HCT116 (cell line): Measurements from ENCODE around the gene SLC12A7. TPM values are rescaled to one million over a fixed set of nuclear protein-coding genes. Genes with fewer than 3 reads are reported as not detected.

Experiments used
- ATAC-seq: fragments of 200-7000 bp; cut with Tn5 transposase; 2 replicates; pipeline ENCODE4 v1.9.1; 2020; ENCODE audit warnings: mild to moderate bottlenecking, moderate library complexity
- BruUV-seq: library from RNA; stranded (reverse); fragments of 400-500 nt; replicated peaks from 2 replicates; lab custom pipeline; 2021; lab: Mats Ljungman, UMichigan
- CTCF ChIA-PET: fragments of 300-600 bp; sonication (Branson Sonifier 250); formaldehyde crosslinking; loops from one replicate; lab custom pipeline; 2021; ENCODE audit warnings: antibody characterized with exemption; lab: Charles Lee
- POLR2A ChIA-PET: fragments of 300-600, 350-600 bp; sonication (Branson Sonifier 250); formaldehyde crosslinking; loops from one replicate; lab custom pipeline; 2021; ENCODE audit warnings: antibody characterized with exemption; lab: Charles Lee
- RAD21 ChIA-PET, 2 experiments: fragments of 300-600 bp; sonication (Branson Sonifier 250); formaldehyde crosslinking; loops; one replicate each; lab custom pipeline; 2023; ENCODE audit warnings: low total read pairs in 2 of 2; ENCODE audit not compliant: uncharacterized antibody in 2 of 2, unreplicated experiment in 2 of 2, low non-redundant PET in 1 of 2; lab: Charles Lee
- DNase-seq: peaks from one replicate; pipeline ENCODE4 v3.0.0-alpha.2; 2010; ENCODE audit warnings: low read depth, low spot score
- H2AFZ ChIP-seq: fragments of 200-600 bp; shearing (Covaris generic), sonication (generic); 2 replicates; pipeline ENCODE4 v1.6.1; 2017; ENCODE audit warnings: low read depth, mixed run types, mixed read lengths, antibody characterized with exemption, low read length; ENCODE audit not compliant: poor library complexity, severe bottlenecking
- H3K27ac ChIP-seq: 2 replicates; pipeline ENCODE4 v1.5.1; 2012; ENCODE audit warnings: low read depth, low read length
- H3K27me3 ChIP-seq: fragments of 200-600 bp; sonication (generic); 2 replicates; pipeline ENCODE4 v1.6.1; 2016; ENCODE audit warnings: mixed run types, low read length, mixed read lengths; ENCODE audit not compliant: insufficient read depth
- H3K36me3 ChIP-seq, 2 experiments: fragments of 200-500 bp in 1 of 2; fragments of 200-600 bp in 1 of 2; sonication (Bioruptor generic) in 1 of 2; sonication (generic) in 1 of 2; 2 replicates each; pipeline versions ENCODE4 v1.5.1 to v1.6.1; 2014 to 2016; ENCODE audit warnings: low read length in 2 of 2, inconsistent platforms in 1 of 2, mixed read lengths in 1 of 2, mixed run types in 1 of 2; ENCODE audit not compliant: insufficient read depth in 2 of 2, control insufficient read depth in 1 of 2
- H3K4me1 ChIP-seq, 2 experiments: fragments of 200-600 bp in 1 of 2; sonication (generic) in 1 of 2; 2 replicates each; pipeline versions ENCODE4 v1.5.1 to v1.6.1; 2012 to 2017; ENCODE audit warnings: low read length in 2 of 2, inconsistent platforms in 1 of 2, mild to moderate bottlenecking in 1 of 2, mixed read lengths in 1 of 2, mixed run types in 1 of 2, moderate library complexity in 1 of 2; ENCODE audit not compliant: insufficient read depth in 2 of 2, control insufficient read depth in 1 of 2
- H3K4me2 ChIP-seq: fragments of 200-600 bp; sonication (generic); 2 replicates; pipeline ENCODE4 v1.6.1; 2017; ENCODE audit warnings: mixed run types, low read length, mixed read lengths
- H3K4me3 ChIP-seq, 2 experiments: fragments of 200-600 bp in 1 of 2; sonication (generic) in 1 of 2; replicated peaks in 1 of 2; 2 replicates each; pipeline ENCODE4 v1.5.1; 2011 to 2016; ENCODE audit warnings: low read length in 2 of 2, control low read depth in 1 of 2, low read depth in 1 of 2, mild to moderate bottlenecking in 1 of 2, mixed read lengths in 1 of 2, mixed run types in 1 of 2
- H3K79me2 ChIP-seq: fragments of 200-600 bp; sonication (generic); 2 replicates; pipeline ENCODE4 v1.6.1; 2017; ENCODE audit warnings: mild to moderate bottlenecking, mixed run types, low read length, moderate library complexity, mixed read lengths; ENCODE audit not compliant: insufficient read depth
- H3K9ac ChIP-seq: fragments of 200-600 bp; sonication (generic); 2 replicates; pipeline ENCODE4 v1.6.1; 2016; ENCODE audit warnings: low read length, mixed read lengths
- H3K9me2 ChIP-seq: fragments of 200-600 bp; sonication (generic), shearing (Covaris generic); 2 replicates; pipeline ENCODE4 v1.6.1; 2017; ENCODE audit warnings: mixed run types, mild to moderate bottlenecking, moderate library complexity; ENCODE audit not compliant: insufficient read depth
- H3K9me3 ChIP-seq, 2 experiments: fragments of 200-500 bp in 1 of 2; fragments of 200-600 bp in 1 of 2; sonication (Bioruptor generic) in 1 of 2; sonication (generic) in 1 of 2; 2 replicates each; pipeline ENCODE4 v1.6.1; 2014 to 2017; ENCODE audit warnings: low read length in 2 of 2, mixed read lengths in 2 of 2, inconsistent platforms in 1 of 2, low read depth in 1 of 2, mild to moderate bottlenecking in 1 of 2, mixed run types in 1 of 2, moderate library complexity in 1 of 2; ENCODE audit not compliant: control insufficient read depth in 1 of 2, insufficient read depth in 1 of 2
- H4K20me1 ChIP-seq: fragments of 200-600 bp; sonication (generic), shearing (Covaris generic); 2 replicates; pipeline ENCODE4 v1.6.1; 2017; ENCODE audit warnings: mixed run types, mild to moderate bottlenecking, moderate library complexity; ENCODE audit not compliant: insufficient read depth
- ATF3 ChIP-seq: IDR thresholded peaks from 2 replicates; pipeline ENCODE4 v1.6.1; 2012
- CBX3 ChIP-seq: IDR thresholded peaks from 2 replicates; pipeline ENCODE4 v1.6.1; 2012; ENCODE audit warnings: low read depth
- CTCF ChIP-seq, 3 experiments: fragments of 200-600 bp in 1 of 3; sonication (generic) in 1 of 3; IDR thresholded peaks in 2 of 3; conservative IDR thresholded peaks in 1 of 3; 2 replicates each; pipeline ENCODE4 v1.5.1; 2012 to 2017; ENCODE audit warnings: low read depth in 2 of 3, low read length in 2 of 3, antibody characterized with exemption in 1 of 3, borderline replicate concordance in 1 of 3, control low read depth in 1 of 3, mild to moderate bottlenecking in 1 of 3, mixed read lengths in 1 of 3, mixed run types in 1 of 3, moderate library complexity in 1 of 3; ENCODE audit not compliant: insufficient read depth in 1 of 3
- EZH2phosphoT487 ChIP-seq: fragments of 200-600 bp; IDR thresholded peaks from 2 replicates; pipeline ENCODE4 v1.6.1; 2018; ENCODE audit warnings: antibody characterized with exemption, borderline replicate concordance
- FOSL1 ChIP-seq: IDR thresholded peaks from 2 replicates; pipeline ENCODE4 v1.6.1; 2012; ENCODE audit warnings: low read depth
- MAX ChIP-seq: IDR thresholded peaks from 2 replicates; pipeline ENCODE4 v1.6.1; 2012
- POLR2A ChIP-seq: IDR thresholded peaks from 2 replicates; pipeline ENCODE4 v1.7.0; 2011; ENCODE audit warnings: borderline replicate concordance; ENCODE audit not compliant: insufficient read depth, insufficient read length; ENCODE audit errors: extremely low read depth
- REST ChIP-seq: IDR thresholded peaks from 2 replicates; pipeline ENCODE4 v1.6.1; 2012; ENCODE audit warnings: low read depth
- SIN3A ChIP-seq: IDR thresholded peaks from 2 replicates; pipeline ENCODE4 v1.6.1; 2012; ENCODE audit warnings: low read depth
- SP1 ChIP-seq: IDR thresholded peaks from 2 replicates; pipeline ENCODE4 v1.6.1; 2012; ENCODE audit warnings: low read depth
- TCF7L2 ChIP-seq: IDR thresholded peaks from 2 replicates; pipeline ENCODE4 v1.7.0; 2011; ENCODE audit warnings: borderline replicate concordance, inconsistent platforms; ENCODE audit not compliant: insufficient read depth, insufficient read length; ENCODE audit errors: extremely low read depth
- YY1 ChIP-seq: IDR thresholded peaks from 2 replicates; pipeline ENCODE4 v1.6.1; 2011; ENCODE audit warnings: low read length, low read depth, moderate library complexity, mild to moderate bottlenecking; ENCODE audit not compliant: insufficient replicate concordance; ENCODE audit errors: extremely low read depth
- intact Hi-C: fragments of 100-400 bp; cut with micrococcal nuclease; formaldehyde crosslinking; loops from 2 replicates; pipeline ENCODE4 v1.10.0; 2022
- total RNA-seq: library from RNA; stranded (reverse); gene quantifications from one replicate; pipeline ENCODE4 v1.2.1, GENCODE V29; 2021; ENCODE audit not compliant: unreplicated experiment

SLC12A7 gene
- total RNA-seq, 1 experiment from 2014 or later = 29.6 TPM

GRCh38 chr5:1032011-1032410, 79.9 kb downstream of the SLC12A7 start (continued):
- no peak for TF ChIP-seq CTCF (IDR thresholded peaks at IDR 0.05 in 2 of 3, conservative IDR thresholded peaks at IDR 0.05 in 1 of 3; ENCODE audit: borderline replicate concordance in 1 of 3, insufficient read depth in 1 of 3, low read depth in 2 of 3, low read length in 2 of 3)
- TF ChIP-seq POLR2A = no peak

- intact Hi-C loops = no loop called here
- no peak for DNase-seq
- no peak for TF ChIP-seq SP1
- no peak for TF ChIP-seq CBX3
- no peak for TF ChIP-seq SIN3A
- TF ChIP-seq YY1 = no peak
- TF ChIP-seq TCF7L2 = no peak
- TF ChIP-seq FOSL1 = no peak
- no peak for TF ChIP-seq MAX
- no peak for TF ChIP-seq EZH2phosphoT487
- no peak for TF ChIP-seq ATF3
- TF ChIP-seq REST = no peak
- Histone ChIP-seq H3K27me3 (no peaks in the 10 kb centered on the region), H3K36me3 (no peaks in the 10 kb centered on the region), H3K4me3 (no peak overlapping the region), H3K9me3 (no peaks in the 10 kb centered on the region), H3K4me1 (no peaks in the 10 kb centered on the region), H3K9ac (no peak overlapping the region), H4K20me1 (no peaks in the 10 kb centered on the region), H3K79me2 (no peaks in the 10 kb centered on the region), H2AFZ (no peak overlapping the region), H3K27ac (no peak overlapping the region), H3K9me2 (no peaks in the 10 kb centered on the region), H3K4me2 (no peak overlapping the region)
- RAD21 ChIA-PET = no interaction called here
- BruUV-seq = no TSS peak
- CTCF ChIA-PET = no interaction called here
- ATAC-seq = no peak
- POLR2A ChIA-PET = no interaction called here
Measured at GRCh38 chr5:1031306-1031959, 80.4 kb downstream of the SLC12A7 start.
